Fibroblast of upper back skin (primary cell): ENCODE results near the gene PXK.

Source experiments
- DNase-seq: peaks from one replicate; pipeline ENCODE4 v3.0.0-alpha.2; 2013

Gene PXK

GRCh38 chr3:58470363-58471024 is 137.8 kb downstream of the PXK start:
- no peak for DNase-seq

DNA sequence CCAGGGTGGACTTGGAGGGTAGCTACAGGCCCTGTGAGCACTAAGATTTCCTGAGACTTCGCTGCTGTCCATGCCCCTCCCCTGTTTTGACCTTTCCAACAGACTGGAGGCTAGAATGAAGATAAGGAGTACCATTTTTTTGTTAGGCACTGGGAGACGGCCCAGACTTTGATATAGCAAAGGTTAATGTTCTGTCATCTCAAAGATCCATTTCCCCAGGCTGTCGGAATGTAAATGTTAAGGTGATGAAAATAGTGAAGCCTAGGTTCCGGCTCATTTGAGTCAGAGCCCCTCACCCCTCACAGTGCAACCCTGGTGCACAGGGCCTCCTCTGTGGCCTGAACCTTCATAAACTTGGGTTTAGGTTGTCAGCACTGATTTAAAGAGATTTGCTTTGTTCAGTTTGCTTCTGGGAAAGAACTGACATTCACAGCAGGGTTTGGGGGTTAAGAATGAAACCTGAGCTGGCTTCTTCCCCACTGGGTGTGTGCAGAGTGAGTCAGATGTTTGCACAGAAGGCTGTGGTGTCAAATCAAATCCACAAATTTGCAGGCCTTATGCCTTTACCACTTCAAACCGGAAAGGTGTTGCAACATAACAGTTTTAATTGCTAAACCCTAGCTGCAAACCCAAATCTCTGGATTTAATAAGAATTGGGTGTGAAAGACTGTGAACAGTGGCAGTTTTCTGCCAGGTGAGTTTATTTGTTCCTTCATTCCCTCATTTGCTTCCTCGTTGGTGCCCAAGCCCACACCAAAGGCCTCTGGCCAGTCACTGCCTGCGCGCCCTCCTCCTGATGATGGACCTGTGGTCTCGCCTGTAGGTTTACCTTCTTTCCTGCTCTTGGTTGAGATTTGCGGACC is 138.6 kb downstream of the PXK start:
- DNase-seq: peak; percentile 94

DNA sequence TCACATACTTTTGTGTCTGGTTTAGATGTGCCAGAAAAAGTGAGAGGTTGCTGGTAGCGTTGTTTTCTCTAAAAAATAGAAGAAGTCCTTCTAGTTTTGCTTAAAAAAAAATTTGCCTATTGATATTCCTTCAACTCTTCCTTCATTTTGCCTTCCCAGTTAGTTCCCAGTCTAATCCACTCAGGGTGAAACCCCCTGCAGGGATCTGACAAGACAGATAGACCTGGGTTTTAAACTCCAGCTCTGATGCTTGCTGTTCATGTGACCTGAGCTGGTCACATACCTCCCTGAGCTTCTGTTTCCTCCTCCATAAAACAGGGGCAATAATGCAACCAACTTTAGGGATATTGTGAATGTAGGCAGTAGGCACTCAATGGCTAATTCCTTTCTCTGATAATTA is 140.6 kb downstream of the PXK start:
- no peak for DNase-seq

DNA sequence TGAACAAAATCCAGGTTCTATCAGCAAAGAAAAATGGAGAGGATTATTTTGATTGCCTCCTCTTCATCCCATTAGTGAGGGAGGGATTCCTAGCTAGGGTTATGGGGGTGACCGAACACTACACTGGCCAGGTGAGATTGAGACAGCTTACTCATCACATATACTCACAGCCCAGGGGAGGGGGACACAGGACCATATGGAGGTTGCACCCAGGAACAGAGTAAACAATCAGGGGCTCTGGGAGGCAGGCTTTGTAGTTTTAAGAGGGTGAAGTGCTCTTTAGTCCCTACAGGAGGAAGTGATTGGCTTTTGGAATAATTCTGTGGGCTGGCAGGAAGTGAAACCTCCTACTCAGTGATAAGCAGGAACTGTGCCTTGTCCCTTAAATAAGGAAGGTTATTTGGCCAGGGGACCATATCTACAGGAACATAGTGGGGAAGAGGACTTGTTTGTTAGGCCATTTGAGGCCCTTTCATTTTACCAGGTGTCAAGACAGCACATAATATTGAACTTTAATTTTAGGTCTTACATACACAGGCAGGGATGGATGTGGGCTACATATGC is 141.7 kb downstream of the PXK start:
- no peak for DNase-seq

DNA sequence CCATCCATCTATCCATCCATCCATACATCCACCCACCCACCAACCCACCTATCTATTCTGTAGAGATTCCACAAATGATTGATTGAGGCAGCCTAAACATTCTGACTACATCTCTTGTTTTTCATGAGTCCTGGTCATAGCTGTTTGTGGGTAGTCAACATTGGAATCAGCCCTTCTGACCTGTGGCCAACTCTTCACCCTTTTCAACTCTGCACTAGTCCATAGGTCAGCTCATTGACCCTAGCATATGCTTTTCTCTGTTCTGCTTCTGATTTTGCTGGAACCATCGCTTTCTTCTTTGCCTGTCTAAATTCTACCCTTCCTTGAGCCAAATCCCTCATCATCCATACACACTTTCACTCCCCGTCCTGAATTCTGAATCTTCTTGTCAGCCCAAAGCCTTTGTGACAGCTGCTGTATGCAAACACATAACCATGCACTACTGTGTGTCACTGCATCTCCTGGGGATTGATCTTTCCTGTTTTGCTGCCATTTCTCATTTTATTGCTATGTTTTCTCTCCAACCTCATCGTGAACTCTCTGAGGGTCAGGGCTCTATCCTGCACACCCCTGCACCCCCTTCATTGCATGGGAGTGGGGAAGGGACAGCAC is 142.4 kb downstream of the PXK start:
- no peak for DNase-seq
